ENCODE data around the gene ZNF76.

DNA sequence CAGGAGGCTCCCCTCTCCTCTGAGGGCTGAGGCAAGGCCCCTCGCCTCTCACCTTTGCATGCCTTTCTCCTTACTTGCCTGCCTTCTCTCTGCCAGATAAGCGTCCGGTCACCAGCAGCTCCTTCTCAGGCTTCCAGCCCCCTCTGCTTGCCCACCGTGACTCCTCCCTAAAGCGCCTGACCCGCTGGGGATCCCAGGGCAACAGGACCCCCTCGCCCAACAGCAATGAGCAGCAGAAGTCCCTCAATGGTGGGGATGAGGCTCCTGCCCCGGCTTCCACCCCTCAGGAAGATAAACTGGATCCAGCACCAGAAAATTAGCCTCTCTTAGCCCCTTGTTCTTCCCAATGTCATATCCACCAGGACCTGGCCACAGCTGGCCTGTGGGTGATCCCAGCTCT is 61.6 kb downstream of the ZNF76 start:
- TF ChIP-seq, protein P1, sequence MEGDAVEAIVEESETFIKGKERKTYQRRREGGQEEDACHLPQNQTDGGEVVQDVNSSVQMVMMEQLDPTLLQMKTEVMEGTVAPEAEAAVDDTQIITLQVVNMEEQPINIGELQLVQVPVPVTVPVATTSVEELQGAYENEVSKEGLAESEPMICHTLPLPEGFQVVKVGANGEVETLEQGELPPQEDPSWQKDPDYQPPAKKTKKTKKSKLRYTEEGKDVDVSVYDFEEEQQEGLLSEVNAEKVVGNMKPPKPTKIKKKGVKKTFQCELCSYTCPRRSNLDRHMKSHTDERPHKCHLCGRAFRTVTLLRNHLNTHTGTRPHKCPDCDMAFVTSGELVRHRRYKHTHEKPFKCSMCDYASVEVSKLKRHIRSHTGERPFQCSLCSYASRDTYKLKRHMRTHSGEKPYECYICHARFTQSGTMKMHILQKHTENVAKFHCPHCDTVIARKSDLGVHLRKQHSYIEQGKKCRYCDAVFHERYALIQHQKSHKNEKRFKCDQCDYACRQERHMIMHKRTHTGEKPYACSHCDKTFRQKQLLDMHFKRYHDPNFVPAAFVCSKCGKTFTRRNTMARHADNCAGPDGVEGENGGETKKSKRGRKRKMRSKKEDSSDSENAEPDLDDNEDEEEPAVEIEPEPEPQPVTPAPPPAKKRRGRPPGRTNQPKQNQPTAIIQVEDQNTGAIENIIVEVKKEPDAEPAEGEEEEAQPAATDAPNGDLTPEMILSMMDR (IDR thresholded peaks at IDR 0.05; ENCODE audit: extremely low read depth in 1 of 2, insufficient read depth in 1 of 2, low read depth in 1 of 2, low read length in 2 of 2) = no peak
- TF ChIP-seq EZH2 (IDR thresholded peaks at IDR 0.05; ENCODE audit: borderline replicate concordance, low read depth, low read length, severe bottlenecking) (no peak), POLR2A (IDR thresholded peaks at IDR 0.05; ENCODE audit: low read depth, low read length) (no peak), POLR2AphosphoS5 (IDR thresholded peaks at IDR 0.05; ENCODE audit: insufficient read depth, low read depth, low read length) (no peak), GATA2 (IDR thresholded peaks at IDR 0.05; ENCODE audit: insufficient read depth, insufficient read length, low read depth, low read length) (no peak)
- TF ChIP-seq, protein P2, sequence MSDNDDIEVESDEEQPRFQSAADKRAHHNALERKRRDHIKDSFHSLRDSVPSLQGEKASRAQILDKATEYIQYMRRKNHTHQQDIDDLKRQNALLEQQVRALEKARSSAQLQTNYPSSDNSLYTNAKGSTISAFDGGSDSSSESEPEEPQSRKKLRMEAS (IDR thresholded peaks at IDR 0.05; ENCODE audit: insufficient read depth, insufficient read length) = no peak
